Measurements from ENCODE around the gene FYN.
A peak's percentile ranks its signal among the peaks of the same experiment; 100 is the strongest.

The FYN gene

GRCh38 chr6:111806561-111807497 lies 66.4 kb downstream of the FYN start:
- DNase-seq (ENCODE audit: low read depth): no peak

GRCh38 chr6:111806165-111806547 lies 67.1 kb downstream of the FYN start:
- no peak for DNase-seq (ENCODE audit: low read depth)

DNA sequence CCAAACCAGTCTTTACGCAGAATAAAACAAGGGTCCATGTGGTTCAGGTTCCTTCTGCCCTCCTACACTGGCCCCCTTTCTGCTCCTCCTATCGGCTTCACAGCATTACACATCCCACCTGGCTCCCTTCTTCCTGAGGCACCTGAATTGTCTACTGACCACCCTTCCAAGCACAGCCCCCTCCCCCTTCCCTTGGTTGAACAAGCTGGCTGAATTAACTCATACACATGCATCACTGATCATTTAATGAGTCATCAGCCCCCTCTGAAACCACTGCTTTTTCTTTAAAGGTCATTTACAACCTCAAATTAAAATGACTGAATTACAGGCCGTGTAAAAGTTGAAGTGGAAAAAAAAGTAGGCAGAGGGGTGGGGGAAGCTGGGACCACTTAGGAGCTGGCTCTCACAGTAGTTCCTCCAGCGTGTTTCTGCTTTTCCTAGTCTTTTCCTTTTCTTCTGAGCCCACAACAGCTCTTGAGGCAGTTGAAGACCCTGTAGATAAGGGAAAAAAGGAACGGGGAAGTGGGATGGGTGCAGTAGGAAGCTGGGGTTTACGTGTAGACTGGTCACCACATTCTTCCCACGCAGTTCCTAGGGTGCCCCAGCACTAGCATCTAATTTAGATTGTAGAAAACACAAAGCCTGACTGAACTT lies 67.6 kb downstream of the FYN start:
- DNase-seq (ENCODE audit: low read depth): peak; percentile 41

DNA sequence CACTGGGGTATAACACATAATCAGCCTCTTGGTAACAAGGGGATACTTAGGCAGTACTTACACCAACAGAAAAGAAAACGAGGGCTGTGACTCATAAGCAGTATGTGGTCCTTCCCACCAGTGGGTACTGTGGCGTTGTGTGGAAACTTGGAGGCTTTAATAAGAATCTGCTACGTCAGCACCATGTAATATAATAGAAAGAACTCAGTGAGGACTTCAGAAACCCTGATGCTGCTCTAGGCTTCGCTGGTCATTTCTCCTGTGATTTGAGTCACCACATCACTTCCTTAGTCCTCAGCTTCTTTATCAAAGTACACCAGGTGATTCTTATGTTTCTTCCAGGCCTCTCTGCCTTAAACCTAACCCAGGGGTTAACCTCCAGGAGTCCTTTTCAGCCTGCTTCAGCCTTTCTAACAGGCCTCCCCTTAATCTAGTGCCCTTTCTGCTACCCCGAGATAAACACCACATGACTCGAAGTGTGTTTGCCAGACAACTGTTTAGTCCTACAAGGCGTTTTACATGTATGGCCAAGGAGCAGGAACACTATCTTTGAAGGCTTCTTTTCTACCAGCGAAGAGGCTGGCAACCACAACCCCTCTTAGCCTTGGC lies 68.5 kb downstream of the FYN start:
- peak; percentile 55 for DNase-seq (ENCODE audit: low read depth)

DNA sequence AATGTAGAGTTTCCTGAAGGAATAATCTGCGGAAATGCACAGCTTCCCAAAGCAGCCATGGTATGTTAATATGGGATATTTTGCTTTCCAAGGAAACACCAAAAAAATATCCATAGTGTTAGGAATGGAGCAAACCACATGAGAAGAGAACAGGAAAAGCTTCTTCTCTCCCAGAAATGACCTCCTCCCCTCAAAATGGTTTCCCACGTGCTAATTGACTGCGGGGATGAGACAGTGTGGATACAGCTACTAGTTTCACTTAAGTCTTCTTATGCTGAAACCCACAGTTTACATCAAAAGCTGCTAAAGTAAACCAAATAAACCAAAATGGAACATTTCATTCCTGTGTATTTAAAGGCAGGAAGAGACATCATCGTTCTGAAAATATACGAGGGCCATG lies 69.4 kb downstream of the FYN start:
- no peak for DNase-seq (ENCODE audit: low read depth)

GRCh38 chr6:111803371-111803770 lies 69.9 kb downstream of the FYN start:
- DNase-seq (ENCODE audit: low read depth): peak; percentile 28

DNA sequence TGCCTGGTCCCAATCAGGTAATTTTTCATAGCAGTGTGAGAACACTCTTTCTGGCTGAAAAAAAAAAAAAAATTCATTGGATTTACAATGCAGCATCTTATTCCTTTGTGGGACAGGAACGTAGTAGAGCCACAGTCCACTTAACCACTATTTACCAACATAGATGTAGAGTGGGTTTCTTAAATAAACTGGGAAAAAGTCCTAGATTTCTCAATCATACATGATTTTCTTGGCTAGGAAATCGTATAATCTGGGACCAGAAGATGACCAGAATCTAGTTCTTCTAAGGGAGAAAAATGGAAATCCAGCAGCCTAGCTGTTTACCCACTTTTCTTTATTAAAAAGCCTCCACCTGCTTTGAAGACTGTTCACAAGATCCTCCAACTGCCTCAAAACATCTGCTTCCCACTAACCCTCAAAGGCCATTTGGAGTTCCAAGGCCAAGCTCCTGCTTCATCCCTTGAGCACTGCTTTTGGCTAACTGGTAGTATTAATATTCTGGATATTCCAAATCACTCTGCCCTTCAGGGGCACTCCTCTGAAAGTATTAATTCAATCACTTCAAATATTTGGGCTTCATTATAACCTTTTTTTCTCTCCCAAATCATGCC lies 70.4 kb downstream of the FYN start:
- DNase-seq (ENCODE audit: low read depth): no peak

DNA sequence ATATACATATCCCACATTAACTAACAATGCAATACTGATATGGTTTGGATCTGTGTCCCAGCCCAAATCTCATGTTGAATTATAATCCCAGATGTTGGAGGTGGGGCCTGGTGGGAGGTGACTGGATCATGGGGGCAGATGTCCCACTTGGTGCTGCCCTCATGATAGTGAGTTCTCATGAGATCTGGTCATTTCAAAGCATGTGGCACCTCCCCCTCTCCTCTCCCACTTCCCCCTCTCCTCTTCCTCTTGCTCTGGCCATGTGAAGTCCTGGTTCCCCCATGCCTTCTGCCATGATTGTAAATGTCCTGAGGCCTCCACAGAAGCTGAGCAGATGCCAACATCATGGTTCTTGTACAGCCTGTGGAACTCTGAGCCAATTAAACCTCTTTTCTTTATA lies 71.2 kb downstream of the FYN start:
- DNase-seq (ENCODE audit: low read depth): no peak

DNA sequence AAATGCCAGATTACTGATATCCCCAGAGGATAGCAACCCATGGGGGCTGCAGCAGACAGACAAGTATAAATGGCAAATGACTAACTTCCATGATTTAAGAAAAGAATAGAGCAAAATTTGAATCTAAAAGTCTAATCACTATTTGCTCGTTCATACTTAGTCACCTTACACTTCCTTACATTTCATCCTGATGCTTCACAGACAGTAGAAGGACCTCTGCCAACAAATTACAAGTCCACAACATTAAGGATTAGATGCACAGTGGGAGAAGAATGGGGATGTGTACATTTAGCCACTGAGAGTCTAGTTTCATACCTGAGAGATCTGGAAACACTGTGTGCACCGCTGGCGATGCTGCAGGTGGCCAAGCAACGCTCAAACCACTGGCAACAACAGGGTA lies 72.4 kb downstream of the FYN start:
- DNase-seq (ENCODE audit: low read depth): no peak

DNA sequence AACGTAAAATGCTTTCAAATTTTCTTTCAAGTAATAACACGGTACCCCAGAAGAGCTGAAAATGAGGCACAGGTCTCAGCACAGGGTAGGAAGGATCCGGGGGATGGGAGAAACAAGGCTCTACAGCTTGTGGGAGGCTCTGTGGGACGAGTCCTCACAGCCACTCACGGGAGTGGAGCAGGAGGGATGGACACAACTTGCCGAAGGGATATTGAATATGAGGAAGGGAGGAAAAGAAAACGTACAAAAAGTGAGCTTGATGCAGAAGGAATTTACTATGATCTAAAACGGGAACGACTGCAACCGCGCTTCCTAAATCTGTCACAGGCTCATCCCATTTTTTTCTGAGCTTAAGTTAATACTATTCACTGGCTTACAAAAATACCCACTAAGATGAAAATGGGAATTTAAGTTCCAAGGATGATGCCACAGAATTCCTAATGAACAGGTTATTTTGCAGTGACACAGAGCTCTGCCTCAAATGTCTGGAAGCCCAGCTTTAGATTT lies 72.9 kb downstream of the FYN start:
- no peak for DNase-seq (ENCODE audit: low read depth)

- DNase-seq (ENCODE audit: low read depth): no peak
Observed at GRCh38 chr6:111799576-111800258, 73.5 kb downstream of the FYN start.

DNA sequence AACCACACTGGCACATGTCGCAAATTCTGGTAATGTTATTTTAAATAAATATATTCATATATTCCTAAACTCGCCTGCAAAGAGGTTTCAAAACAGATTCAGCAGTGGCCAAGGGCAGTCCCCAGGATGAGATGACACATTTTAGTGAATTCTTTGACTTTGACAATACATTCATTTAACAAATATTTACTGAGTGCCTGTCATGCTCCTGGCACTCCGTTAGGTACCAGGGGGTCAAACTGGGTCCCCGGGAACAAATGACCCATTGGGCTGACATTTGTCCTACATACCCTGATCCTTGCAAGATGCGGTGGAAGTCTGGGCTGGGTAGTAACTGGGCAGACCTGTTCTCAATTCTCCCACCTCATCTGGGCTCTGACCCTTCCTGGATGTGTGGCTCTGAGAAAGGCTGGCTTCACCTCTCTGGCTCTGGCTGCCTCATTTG lies 74.9 kb downstream of the FYN start:
- DNase-seq (ENCODE audit: low read depth): no peak

DNA sequence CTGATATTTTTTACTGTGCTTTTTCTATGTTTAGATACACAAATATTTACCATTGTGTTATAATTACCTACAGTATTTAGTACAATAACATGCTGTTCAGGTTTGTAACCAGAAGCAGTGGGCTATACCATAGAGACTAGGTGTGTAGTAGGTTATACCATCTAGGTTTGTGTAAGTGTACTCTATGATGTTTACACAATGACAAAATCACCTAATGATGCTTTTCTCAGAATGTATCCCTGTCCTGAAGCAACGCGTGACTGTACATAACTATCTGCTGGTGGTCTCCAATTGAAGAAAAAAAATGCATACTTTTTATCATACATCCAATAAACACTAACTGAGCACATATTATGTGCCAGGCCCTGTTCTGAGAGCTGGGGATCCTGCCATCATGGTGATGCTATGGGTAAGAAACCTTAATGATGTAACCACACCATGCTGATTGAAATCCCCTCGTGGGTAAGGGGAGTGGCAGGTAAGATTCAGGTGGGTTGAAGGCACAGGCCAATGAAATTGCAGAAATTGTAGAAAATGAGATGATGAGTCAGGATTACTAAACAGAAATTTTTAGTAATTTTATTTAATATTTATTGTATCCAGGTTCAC lies 76.8 kb downstream of the FYN start:
- DNase-seq (ENCODE audit: low read depth): no peak

DNA sequence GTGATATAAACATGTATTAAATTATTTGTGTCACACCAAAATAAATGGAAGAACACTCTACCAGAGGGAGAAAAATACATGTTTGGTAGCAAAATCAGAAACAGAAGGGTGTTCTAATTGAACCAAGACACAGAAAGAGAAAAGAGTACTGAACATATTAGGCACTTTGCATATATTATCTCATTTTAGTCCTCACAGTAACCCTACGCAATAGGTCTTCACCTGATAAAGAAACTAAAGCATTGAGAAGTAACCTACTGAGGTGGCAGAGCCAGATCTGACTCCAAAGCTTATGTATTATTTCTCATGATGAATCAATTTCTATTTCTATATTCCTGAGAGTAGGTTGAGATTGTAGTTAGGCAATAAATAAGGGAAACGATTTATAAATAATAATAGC lies 77.7 kb downstream of the FYN start:
- no peak for DNase-seq (ENCODE audit: low read depth)

DNA sequence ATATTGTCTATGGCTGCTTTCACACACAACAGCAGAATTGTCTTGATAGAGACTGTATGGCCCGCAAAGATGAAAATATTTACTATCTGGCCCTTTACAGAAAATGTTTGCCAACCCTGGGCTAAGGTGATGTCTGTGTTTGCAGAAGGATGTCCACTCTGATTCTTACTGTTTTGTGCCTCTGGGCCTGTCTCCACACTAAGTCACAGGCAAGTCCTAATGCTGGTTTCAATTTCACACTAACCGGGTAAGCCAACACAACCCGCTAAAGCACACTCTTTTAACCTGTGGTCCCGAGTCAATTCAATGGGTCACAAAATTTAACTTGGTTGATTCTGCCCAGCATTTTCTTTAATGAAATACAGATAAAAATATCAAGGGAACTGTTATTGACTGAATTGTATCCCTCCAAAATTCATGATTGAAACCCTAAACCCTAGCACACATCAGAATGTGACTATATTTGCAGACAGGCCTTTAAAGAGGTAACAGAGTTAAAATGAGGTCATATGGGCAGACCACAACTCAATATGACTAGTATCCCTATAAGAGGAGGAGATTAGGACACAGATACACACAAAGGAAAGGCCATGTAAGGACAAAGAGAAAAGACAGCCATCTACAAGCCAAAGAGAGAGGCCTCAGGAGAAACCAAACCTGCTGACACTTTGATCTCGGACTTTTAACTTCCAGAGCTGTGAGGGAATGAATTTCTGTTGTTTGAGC lies 78.4 kb downstream of the FYN start:
- no peak for DNase-seq (ENCODE audit: low read depth)

DNA sequence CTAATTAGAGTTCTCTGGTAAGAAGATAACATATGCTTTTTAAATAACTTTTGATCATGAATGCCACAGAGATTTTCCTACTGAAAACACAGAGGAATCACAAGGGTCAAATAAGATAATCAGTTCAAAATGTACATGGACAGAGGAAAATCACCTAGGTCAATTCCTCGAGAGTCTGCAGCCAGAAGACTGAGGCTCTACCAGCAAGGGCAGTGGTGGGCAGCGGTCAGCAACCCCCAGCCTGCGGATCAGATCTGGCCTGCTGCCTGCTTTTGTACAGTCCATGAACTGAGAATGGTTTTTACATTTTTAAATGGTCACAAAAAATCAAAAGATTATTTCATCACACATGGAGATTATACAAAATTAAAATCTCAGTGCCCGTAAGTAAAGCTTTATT lies 79.0 kb downstream of the FYN start:
- no peak for DNase-seq (ENCODE audit: low read depth)

DNA sequence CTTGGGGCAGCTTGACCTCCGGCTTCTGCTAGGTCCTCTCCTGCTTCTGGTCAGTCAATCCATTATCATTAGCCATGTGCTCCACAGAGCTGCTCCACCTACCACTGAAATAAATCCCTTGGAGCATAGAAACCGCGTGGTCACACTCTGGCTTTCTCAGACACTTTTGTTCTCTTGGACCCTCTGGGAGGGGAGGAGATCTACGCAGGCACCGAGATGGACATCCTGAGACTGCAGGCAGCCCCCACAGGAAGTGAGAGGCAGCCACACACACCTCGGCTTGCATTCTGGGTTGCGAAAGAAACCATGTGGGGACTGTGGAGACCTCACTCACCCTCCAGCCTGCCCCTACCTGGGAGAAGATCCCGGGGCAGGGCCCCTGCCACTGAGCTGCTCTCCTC lies 79.5 kb downstream of the FYN start:
- DNase-seq (ENCODE audit: low read depth): no peak

GRCh38 chr6:111792914-111793700 lies 80.1 kb downstream of the FYN start:
- no peak for DNase-seq (ENCODE audit: low read depth)

DNA sequence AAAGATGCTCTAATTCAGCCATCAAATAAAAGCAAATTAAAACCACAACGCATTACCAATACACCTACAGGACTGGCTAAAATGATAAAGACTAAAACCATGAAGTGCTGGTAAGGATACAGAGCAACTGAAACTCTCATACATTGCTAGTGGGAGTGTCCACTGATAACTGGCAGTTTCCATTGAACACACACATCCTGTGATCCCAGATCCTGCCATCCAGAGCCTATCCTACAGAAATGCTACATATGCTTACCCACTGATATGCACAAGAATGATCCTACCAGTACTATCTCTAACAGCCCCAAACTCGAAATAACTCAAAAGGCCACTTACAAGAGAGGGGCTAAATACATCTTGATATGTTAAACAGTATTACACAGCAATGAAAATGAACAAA lies 81.0 kb downstream of the FYN start:
- DNase-seq (ENCODE audit: low read depth): no peak

GRCh38 chr6:111791415-111791814 lies 81.8 kb downstream of the FYN start:
- DNase-seq (ENCODE audit: low read depth): no peak
